Breast epithelium (tissue), 4 donors: ENCODE measurements around the gene ART5. TPM values are rescaled to one million over a fixed set of nuclear protein-coding genes. Genes with fewer than 3 reads are reported as not detected.
A peak's percentile ranks its signal among the peaks of the same experiment; 100 is the strongest.

Source experiments
- DNase-seq, 2 donors: peaks; one replicate each; pipeline ENCODE4 v3.0.0-alpha.2; 2019; ENCODE audit warnings: low spot score in 2 of 2
- H3K27ac ChIP-seq, 2 donors: fragments of 200-600 bp; sonication (generic) in 1 of 2; one replicate each; pipeline ENCODE4 v1.5.1; 2016 to 2019; ENCODE audit warnings: mild to moderate bottlenecking in 1 of 2
- H3K27me3 ChIP-seq, 2 donors: fragments of 200-600 bp; sonication (generic) in 1 of 2; one replicate each; pipeline versions ENCODE4 v1.5.1 to v1.6.0; 2017 to 2019; ENCODE audit warnings: control low read depth in 1 of 2, mild to moderate bottlenecking in 1 of 2
- H3K36me3 ChIP-seq: fragments of 200-600 bp; one replicate; pipeline ENCODE4 v1.5.1; 2019
- H3K4me1 ChIP-seq, 2 donors: fragments of 200-600 bp; sonication (generic); one replicate each; pipeline ENCODE4 v1.5.1; 2016 to 2019; ENCODE audit warnings: control low read depth in 1 of 2
- H3K4me3 ChIP-seq, 3 donors: fragments of 200-600 bp; sonication (generic); 1 replicate in 2 of 3; 2 replicates in 1 of 3; pipeline ENCODE4 v1.5.1; 2016 to 2019; ENCODE audit warnings: mild to moderate bottlenecking in 3 of 3, moderate library complexity in 2 of 3
- H3K9me3 ChIP-seq, 2 donors: fragments of 200-600 bp; sonication (generic) in 1 of 2; one replicate each; pipeline ENCODE4 v1.5.1; 2016 to 2019; ENCODE audit warnings: control low read depth in 1 of 2
- CTCF ChIP-seq, 3 donors: fragments of 450-650 bp; IDR thresholded peaks; one replicate each; pipeline ENCODE4 v1.5.1; 2016 to 2017; ENCODE audit warnings: antibody characterized with exemption in 3 of 3, mild to moderate bottlenecking in 3 of 3, moderate library complexity in 3 of 3
- POLR2A ChIP-seq: fragments of 450-650 bp; IDR thresholded peaks from one replicate; pipeline ENCODE4 v1.6.1; 2016; ENCODE audit warnings: antibody characterized with exemption, mild to moderate bottlenecking, moderate library complexity
- POLR2AphosphoS5 ChIP-seq, 3 donors: sonication (generic); formaldehyde crosslinking; IDR thresholded peaks; one replicate each; pipeline ENCODE4 v1.6.1; 2017; ENCODE audit warnings: antibody characterized with exemption in 3 of 3
- intact Hi-C: fragments of 100-400 bp; cut with DNase I; formaldehyde crosslinking; loops from one replicate; pipeline ENCODE4 v1.15.1; 2023; ENCODE audit warnings: low total_unique reads
- total RNA-seq, 3 donors: library from RNA; depleted of rRNA; stranded (reverse); fragments of >200 nt; gene quantifications; one replicate each; pipeline ENCODE4 v1.1.0, GENCODE V29; 2016

ART5 gene
- total RNA-seq, 3 donors from 2014 or later = 1.3 to 3.3 TPM; not detected in 1

GRCh38 chr11:3683039-3683438, 41.2 kb upstream of the ART5 start:
- Histone ChIP-seq H3K27me3 (no peaks in the 10 kb centered on the region), H3K4me1 (no peaks in the 10 kb centered on the region), H3K9me3 (no peaks in the 10 kb centered on the region), H3K36me3 (peaks cover 14% of the 10 kb centered on the region), H3K4me3 (no peak overlapping the region), H3K27ac (no peak overlapping the region)
- no peak for DNase-seq
- no peak for TF ChIP-seq POLR2A
- no peak for TF ChIP-seq POLR2AphosphoS5 (IDR thresholded peaks at IDR 0.05)
- no peak for TF ChIP-seq CTCF (IDR thresholded peaks at IDR 0.05)
- intact Hi-C loops = no loop called here

- TF ChIP-seq POLR2AphosphoS5 (IDR thresholded peaks at IDR 0.05) = no peak
- TF ChIP-seq POLR2A = no peak
- no peak for TF ChIP-seq CTCF (IDR thresholded peaks at IDR 0.05)
- intact Hi-C loops = no loop called here
- no peaks in the 10 kb centered on the region for H3K27me3 ChIP-seq
- peaks cover 26% of the 10 kb centered on the region for H3K36me3 ChIP-seq
- H3K9me3 ChIP-seq = no peaks in the 10 kb centered on the region
- no peak overlapping the region for H3K27ac ChIP-seq
- no peak for DNase-seq
- no peaks in the 10 kb centered on the region for H3K4me1 ChIP-seq
- H3K4me3 ChIP-seq = no peak overlapping the region
Observed at GRCh38 chr11:3679077-3679476, 37.3 kb upstream of the ART5 start.

- Histone ChIP-seq H3K36me3 (peaks cover 16% of the 10 kb centered on the region), H3K4me1 (no peaks in the 10 kb centered on the region), H3K9me3 (no peaks in the 10 kb centered on the region), H3K27ac (no peak overlapping the region), H3K27me3 (no peaks in the 10 kb centered on the region), H3K4me3 (no peak overlapping the region)
- intact Hi-C loops = no loop called here
- TF ChIP-seq CTCF (IDR thresholded peaks at IDR 0.05) (no peak), POLR2A (no peak), POLR2AphosphoS5 (IDR thresholded peaks at IDR 0.05) (no peak)
- DNase-seq = peak in 1 of 2 donors; percentile 26
Observed at GRCh38 chr11:3675971-3676370, 34.2 kb upstream of the ART5 start.

GRCh38 chr11:3674189-3674588, 32.4 kb upstream of the ART5 start:
- Histone ChIP-seq H3K9me3 (no peaks in the 10 kb centered on the region), H3K4me3 (no peak overlapping the region), H3K27me3 (no peaks in the 10 kb centered on the region), H3K36me3 (peaks cover 11% of the 10 kb centered on the region), H3K27ac (no peak overlapping the region), H3K4me1 (no peaks in the 10 kb centered on the region)
- intact Hi-C loops = no loop called here
- no peak for DNase-seq
- no peak for TF ChIP-seq CTCF (IDR thresholded peaks at IDR 0.05)
- no peak for TF ChIP-seq POLR2A
- TF ChIP-seq POLR2AphosphoS5 (IDR thresholded peaks at IDR 0.05) = no peak

GRCh38 chr11:3671334-3672254, 29.8 kb upstream of the ART5 start, which contains the start of gene CHRNA10:
TSS of gene CHRNA10 (minus strand) at chr11:3671384. CDS start at chr11:3671312, 72 bp downstream.
- Histone ChIP-seq H3K4me1 (no peaks in the 10 kb centered on the region), H3K27me3 (no peaks in the 10 kb centered on the region), H3K27ac (no peak within 1 kb of the TSS), H3K36me3 (peaks cover 17% of the 10 kb centered on the region), H3K4me3 (no peak within 1 kb of the TSS), H3K9me3 (no peaks in the 10 kb centered on the region)
- intact Hi-C loops = no loop called here
- no peak for TF ChIP-seq POLR2AphosphoS5 (IDR thresholded peaks at IDR 0.05)
- no peak for DNase-seq
